ENCODE measurements around the gene PRSS35. TPM values are rescaled to one million over a fixed set of nuclear protein-coding genes. Genes with fewer than 3 reads are reported as not detected.

The PRSS35 gene
- total RNA-seq, 1 experiment from 2014 or later: 1.7 TPM

GRCh38 chr6:83510791-83511190 is 1.5 kb upstream of the PRSS35 start:
- Mint-ChIP-seq H3K9me3 (no peaks in the 10 kb centered on the region; a peak in 1 of 5 replicates), H3K36me3 (ENCODE audit: insufficient read depth in 1 of 3, low read depth in 3 of 3) (no peaks in the 10 kb centered on the region), H3K27me3 (ENCODE audit: low read depth) (peaks cover 7% of the 10 kb centered on the region), H3K27ac (no peak overlapping the region), H3K4me3 (no peak overlapping the region), H3K4me1 (peaks cover 13 to 19% of the 10 kb centered on the region in 2 experiments)
- no peak overlapping the region for H2AFZ ChIP-seq (ENCODE audit: low read length)
- no peak overlapping the region for H4K5ac ChIP-seq (ENCODE audit: insufficient read length, low read depth, low read length)
- H3K56ac ChIP-seq (ENCODE audit: insufficient read length, low read depth, low read length): no peak overlapping the region
- no peaks in the 10 kb centered on the region for H3K9me3 ChIP-seq (ENCODE audit: control insufficient read depth, low read depth, low read length)
- H2BK15ac ChIP-seq (ENCODE audit: low read depth, low read length): no peak overlapping the region
- no peaks in the 10 kb centered on the region for H3K27me3 ChIP-seq (ENCODE audit: insufficient read depth, low read length)
- no peak overlapping the region for H3K23ac ChIP-seq (ENCODE audit: insufficient read length, low read depth, low read length)
- H3K14ac ChIP-seq (ENCODE audit: insufficient read depth, low read length): no peak overlapping the region
- no peak overlapping the region for H3K18ac ChIP-seq (ENCODE audit: insufficient read length, low read depth, low read length)
- no CpG with 5 or more reads among the region's 3 CpGs for WGBS (ENCODE audit: extremely low coverage, insufficient read length, low lambda C conversion rate)
- H3K23me2 ChIP-seq (ENCODE audit: insufficient read length, low read depth, low read length, poor library complexity, severe bottlenecking): peaks cover 4% of the 10 kb centered on the region
- no peak overlapping the region for H2AK5ac ChIP-seq (ENCODE audit: insufficient read length, low read length)
- TF ChIP-seq CTCF (conservative IDR thresholded peaks at IDR 0.05): no peak
- H2BK5ac ChIP-seq (ENCODE audit: insufficient read length, low read length): no peak overlapping the region
- no peak overlapping the region for H3T11ph ChIP-seq (ENCODE audit: low read length)
- no peak for DNase-seq
- no peak overlapping the region for H4K8ac ChIP-seq (replicated peaks; ENCODE audit: insufficient read length, low read depth, low read length)
- no peak overlapping the region for H3K9ac ChIP-seq (ENCODE audit: extremely low read depth, insufficient read length, low read length)
- H2BK12ac ChIP-seq (ENCODE audit: insufficient read length, low read depth, low read length): no peak overlapping the region
- no peaks in the 10 kb centered on the region for H3K4me1 ChIP-seq (ENCODE audit: insufficient read depth, low read length)
- no peaks in the 10 kb centered on the region for H4K20me1 ChIP-seq (ENCODE audit: control insufficient read depth, insufficient read depth, insufficient read length)
- H3K4ac ChIP-seq (ENCODE audit: low read depth, low read length): no peak overlapping the region
- no peak overlapping the region for H2BK20ac ChIP-seq (ENCODE audit: low read depth, low read length, poor library complexity, severe bottlenecking)
- H4K91ac ChIP-seq (ENCODE audit: insufficient read length, low read depth, low read length): no peak overlapping the region
- no peak overlapping the region for H3K27ac ChIP-seq (ENCODE audit: insufficient read length, low read depth, low read length)
- no peak overlapping the region for H2BK120ac ChIP-seq (ENCODE audit: low read depth, low read length, poor library complexity, severe bottlenecking)
- no peaks in the 10 kb centered on the region for H3K79me2 ChIP-seq (ENCODE audit: insufficient read depth, low read length)
- no peak overlapping the region for H3K4me2 ChIP-seq (ENCODE audit: insufficient read depth, insufficient read length, low read length)
- H3K79me1 ChIP-seq (ENCODE audit: insufficient read depth, low read depth, low read length, poor library complexity, severe bottlenecking): no peaks in the 10 kb centered on the region
